Ovary (tissue), 3 donors: ENCODE results near the gene APEX2.

Experiments
- CTCF ChIP-seq, 3 donors: fragments of 450-650 bp in 2 of 3; fragments of 200-600 bp in 1 of 3; IDR thresholded peaks; one replicate each; pipeline versions ENCODE4 v1.5.1 to v1.8.0; 2016 to 2022; ENCODE audit warnings: antibody characterized with exemption in 3 of 3, mild to moderate bottlenecking in 1 of 3
- EP300 ChIP-seq: sonication (generic); formaldehyde crosslinking; IDR thresholded peaks from one replicate; pipeline ENCODE4 v1.6.1; 2017; ENCODE audit warnings: antibody characterized with exemption
- POLR2A ChIP-seq: fragments of 450-650 bp; IDR thresholded peaks from one replicate; pipeline ENCODE4 v1.6.1; 2017; ENCODE audit warnings: antibody characterized with exemption, mild to moderate bottlenecking, moderate library complexity
- donor health status: DM: no; HTN: no; CAD: no.

GRCh38 chrX:55006827-55007621 is 6.9 kb downstream of the APEX2 start:
- TF ChIP-seq CTCF (IDR thresholded peaks at IDR 0.05) (no peak), POLR2A (no peak), EP300 (no peak)
